Measurements from ENCODE around the gene CYRIA.

CYRIA gene

DNA sequence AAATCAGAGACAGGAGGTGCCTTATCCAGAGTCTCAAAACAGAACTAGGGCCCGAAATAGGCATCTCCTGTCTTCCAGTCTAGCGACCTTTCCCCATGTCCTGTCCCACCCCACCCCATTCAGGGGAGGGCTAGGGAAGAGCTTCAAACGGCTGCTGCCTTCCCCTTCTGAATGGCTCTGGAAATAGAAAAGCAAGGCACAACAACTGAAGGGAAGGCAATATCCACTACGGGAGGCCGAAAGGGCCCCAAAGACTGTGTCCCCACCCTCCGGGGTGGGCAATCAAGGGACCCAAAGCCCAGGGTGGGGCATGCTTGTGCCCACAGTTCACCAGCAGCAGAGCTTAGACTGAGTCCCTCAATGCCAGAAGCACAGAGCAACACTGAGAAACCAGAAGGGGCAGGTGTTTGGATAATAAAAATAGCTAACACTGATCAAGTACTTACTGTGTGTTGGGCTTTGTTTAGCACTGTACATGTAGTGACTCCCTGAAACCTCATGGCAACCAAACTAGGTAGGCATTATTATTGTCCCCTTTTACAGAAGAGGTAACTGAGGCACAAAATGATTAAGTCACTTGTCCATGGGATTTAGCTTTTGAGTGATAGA lies 38.5 kb downstream of the CYRIA start:
- no peak for DNase-seq (ENCODE audit: low read depth)

DNA sequence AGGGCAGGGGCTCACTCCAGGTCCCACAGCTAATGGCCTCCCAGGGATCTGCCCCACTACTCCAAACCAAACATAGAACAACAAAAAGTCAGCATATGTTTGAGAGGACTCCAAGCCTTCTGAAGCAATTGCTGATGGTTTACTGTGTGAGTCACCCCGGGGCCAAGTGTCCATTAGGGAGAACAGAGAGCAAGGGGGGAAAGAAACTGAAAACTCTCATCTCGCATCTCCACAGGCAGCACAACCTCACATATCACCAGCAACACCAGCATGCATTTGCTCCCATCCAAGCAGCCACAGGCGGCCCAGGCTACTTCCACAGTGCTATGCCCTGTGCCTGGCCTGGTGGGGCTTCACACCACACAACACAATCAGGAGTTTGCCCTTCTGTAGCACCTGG lies 39.1 kb downstream of the CYRIA start:
- DNase-seq (ENCODE audit: low read depth) = no peak

DNA sequence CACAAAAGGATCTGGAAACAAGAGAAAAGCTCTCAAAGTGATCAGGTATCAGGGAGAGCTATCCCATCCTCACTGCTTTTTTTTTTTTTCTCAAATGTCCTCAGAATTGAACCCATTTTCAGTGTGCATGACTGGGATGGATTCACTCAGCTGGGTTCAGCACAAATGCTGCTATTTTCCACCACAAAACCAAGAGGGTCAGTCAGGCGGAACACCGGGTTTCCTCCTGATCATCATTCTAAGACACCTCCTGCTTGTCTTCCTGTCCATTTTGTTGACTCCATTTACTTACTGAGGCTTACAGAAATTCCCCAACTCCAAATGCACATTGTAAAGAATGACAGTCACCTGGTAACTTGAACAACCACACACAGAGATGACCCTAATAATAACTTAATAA lies 39.9 kb downstream of the CYRIA start:
- DNase-seq (ENCODE audit: low read depth) = no peak

DNA sequence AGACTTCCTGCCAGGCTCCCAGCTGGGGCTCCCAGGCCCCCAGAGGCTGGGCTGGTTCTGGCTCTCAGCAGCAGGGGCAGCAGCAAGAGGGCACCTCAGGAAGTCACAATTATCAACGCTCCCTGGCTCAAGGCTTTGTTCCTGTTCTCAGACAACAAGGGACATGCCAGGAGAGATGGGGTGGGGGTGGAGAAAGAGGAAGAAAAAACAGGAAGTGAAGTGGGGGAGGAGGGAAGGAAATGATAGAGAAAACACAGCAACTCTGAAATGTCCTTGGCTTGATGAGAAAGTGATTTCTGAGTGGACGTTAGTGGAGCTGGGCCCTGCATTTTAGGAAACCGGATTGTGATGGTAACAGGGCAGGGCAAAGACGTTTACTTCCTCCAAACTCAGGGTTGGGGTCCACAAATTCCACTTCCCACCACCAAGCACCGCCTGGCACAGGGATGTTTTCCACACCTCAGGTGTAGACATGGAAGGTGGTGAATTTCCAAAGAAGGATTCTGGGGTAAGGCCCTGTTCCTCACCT lies 40.4 kb downstream of the CYRIA start:
- DNase-seq (ENCODE audit: low read depth) = no peak

DNA sequence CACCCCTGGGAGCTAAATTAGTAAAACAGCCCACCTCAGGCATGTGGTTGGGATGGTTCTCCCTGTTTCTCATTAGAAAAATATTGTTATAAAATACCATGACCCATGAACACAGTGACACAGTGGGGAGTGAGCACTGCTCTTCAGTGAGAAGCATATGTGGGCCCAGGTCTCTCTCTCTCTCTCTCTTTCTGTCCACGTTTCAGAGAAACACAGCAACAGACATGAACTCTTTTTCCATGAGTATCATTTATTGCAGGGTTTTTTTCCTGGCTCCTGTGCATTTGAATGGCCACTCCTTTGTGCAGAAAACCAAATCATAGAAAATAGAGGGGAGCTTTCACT lies 41.2 kb downstream of the CYRIA start:
- DNase-seq (ENCODE audit: low read depth) = no peak

DNA sequence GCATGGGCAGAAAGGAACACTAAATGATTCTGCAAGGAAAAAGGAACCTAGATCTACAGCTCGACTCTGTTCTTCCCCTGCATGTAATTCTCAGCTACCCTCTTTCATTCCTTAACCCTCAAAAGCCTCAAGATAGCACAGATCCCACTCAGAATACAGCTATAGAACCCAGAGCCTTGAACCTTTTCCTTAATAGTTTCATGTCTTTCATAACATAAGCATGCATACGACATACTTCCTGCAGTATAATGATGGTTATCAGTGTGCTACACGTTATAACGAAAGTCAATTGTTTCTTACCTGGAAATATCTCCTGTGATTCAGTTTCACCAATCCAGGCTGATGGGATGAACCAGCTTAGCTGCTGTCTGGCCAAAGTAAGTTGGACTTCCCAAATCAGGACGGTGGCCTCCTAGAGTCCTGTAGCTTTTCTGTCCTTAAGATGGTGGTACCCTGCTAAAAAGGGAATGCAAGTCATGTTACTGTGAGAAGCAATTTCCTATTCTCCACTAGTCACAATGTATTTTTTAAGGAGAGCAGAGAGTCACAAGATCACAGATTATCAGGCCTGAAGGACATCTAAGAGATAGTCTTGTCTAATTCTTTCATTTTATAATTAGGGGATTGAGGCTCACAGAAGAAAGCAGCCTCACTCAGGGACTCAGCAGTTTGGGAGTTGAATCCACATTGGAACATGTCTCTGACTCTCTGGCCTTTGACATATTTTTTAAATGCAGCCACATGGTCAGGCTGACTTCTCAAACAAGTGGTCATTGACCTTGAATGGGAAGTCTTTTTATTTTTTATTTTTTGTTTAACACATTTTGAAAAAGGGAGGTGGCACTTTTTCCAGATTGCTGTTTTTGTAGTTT lies 41.8 kb downstream of the CYRIA start:
- DNase-seq (ENCODE audit: low read depth) = no peak

DNA sequence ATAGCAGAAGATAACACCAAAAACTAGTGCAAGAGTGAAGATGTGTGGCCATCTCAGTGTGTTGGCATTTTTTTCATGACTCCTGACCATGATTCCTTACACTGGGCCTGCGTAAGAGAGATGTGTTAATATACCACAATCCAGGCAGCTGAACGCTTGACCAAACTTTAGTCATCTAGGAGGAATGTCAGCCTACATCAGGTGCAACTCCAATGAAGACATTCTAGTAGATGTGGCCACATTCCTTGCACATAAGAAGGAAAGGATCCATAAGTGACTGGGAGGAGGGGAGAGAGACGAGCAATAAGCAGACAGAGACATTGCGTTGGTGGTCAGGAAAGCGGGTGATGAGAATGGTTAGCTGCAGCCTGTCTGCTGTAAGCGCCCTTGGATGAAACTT lies 42.6 kb downstream of the CYRIA start:
- DNase-seq (ENCODE audit: low read depth) = no peak

DNA sequence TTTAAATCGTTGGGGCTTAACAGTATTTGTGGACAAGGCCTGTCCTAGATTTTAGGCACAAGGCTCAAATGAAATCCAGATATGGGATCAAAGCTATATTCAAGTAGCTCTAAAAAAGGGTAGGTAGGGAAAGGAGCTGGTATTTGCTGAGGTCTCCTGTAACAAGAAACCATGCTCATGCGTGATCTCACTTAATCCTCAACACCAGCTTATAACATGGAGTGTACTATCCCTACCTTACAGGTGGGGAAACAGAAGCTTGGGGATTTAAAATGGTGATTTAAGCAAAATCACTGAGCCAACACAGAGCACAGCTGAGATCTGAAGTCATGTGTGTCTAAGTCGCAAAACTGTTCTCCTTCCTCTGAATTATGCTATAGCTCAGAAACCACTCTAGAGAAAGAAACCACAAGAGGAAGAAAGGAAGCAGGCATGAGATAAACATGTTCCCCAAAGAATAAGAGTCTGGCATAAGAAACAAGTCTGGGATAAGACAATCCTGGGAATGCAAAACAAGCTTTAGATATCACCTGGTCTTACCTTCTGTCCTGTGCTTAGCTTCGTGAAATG lies 43.1 kb downstream of the CYRIA start:
- no peak for DNase-seq (ENCODE audit: low read depth)

DNA sequence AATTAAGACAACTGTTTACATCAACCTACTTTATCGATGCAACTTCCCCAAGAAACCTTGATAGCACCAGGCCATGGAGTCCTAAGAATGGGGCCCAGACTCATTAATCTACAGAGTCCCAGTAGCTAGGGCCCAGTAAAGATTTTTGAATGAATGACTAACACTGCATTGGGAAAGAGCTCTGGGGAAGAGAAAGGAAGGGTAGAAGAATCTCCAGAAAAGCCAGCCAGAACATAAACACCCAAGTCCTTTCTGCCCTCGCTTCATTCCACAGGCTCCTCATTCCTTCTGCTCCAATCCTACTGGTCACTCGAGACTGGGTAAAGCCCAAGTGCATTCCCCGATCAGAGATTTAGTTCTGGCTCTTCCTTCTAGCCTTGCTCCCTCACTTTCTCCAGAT lies 44.3 kb downstream of the CYRIA start:
- no peak for DNase-seq (ENCODE audit: low read depth)

DNA sequence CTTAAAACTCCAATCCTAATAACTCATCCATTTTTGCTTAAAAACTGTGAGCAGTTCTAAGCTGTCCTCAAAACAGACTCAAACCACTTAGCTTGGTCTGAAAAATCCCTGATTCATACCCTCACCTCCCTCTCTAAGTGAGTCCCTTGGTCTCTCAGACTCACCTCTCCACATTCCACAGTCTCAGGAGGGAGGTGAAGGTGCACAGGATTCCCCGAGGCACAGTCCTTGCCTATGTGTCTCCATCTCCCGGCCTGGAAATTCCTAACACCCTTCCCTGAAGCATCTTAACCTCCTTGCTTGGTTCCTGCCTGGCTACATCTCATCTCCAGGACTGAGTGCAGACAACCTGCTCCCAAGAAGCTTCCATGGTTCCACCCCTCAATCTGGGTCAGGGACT lies 45.0 kb downstream of the CYRIA start:
- DNase-seq (ENCODE audit: low read depth) = no peak

DNA sequence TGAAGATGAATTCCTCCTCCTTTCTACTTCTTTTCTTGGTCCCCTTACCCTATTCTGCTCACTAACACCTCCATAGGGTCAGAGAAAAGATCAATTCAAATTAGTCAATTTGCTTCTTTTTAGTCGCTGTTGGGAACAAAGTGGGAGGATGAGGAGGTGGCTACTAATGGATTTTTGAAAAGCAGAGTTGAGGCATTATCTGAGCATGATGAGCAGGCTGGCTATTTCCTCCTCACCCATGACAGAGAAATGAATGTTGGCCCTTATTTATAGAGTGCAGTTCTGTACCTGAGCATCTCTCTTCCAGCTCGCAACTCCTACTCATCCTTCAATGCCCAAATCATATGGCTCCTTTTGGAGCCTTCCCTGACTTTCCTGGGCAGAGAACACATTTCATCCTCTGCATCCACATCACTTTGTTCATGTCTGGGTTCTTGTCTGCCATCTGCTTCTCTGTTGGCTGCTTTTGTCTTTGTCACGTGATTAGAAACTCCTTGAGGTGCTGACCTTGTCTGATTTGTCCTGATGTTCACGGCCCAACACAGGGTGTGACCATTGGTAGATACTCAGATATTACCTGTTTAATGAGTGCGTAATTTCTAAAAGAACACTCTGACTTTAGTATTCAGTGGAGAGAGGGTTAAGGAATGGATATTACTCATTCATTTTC lies 45.9 kb downstream of the CYRIA start:
- no peak for DNase-seq (ENCODE audit: low read depth)

DNA sequence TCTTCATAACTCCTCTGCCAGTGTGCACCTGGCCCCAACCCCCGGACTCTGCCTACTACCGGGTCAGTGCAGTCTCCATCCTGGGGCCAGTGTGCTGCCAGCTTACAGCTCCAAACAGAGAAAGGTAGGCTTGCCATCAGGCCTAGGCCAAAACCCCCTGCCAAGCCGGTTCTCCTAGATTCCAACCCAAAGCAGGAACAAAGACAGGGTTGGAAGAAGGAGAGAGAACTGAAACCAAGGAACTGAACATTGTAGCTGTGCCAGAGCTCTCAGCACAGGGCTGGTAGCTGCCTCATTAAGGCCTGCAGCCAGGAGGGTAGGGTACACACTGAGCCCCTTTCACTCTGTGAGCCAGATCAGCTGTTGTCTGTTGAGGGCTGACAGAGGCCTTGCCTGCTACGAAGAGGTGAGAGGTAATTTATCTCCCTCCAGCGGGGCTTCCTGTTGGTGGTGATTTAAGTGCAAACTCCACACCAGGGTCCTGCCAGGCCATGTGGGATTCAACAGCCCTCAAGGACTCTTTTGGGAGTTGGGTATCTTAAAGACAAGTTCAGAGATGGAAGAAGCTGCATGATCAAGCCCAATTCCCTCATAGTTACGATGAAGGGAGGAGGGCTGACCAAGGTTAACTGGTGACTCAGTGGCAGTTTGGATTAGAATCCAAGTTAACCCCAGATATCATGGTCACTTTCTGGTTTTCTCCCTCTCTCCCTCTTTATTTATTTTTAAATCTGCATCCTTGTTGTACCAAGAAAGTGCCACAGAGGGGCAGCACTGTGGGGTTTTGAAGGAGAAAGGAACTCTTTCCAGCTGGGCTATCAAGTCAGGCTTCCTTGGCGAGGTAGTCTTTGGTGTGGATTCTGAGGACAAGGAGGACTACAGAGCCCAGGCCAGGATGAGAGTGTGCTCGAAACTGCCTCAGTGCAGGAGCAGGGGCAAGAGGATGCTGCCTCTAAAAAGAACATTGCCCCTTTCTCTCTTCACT lies 48.1 kb downstream of the CYRIA start:
- no peak for DNase-seq (ENCODE audit: low read depth)
